Parietal lobe (tissue), 1 donor: Measurements from ENCODE around the gene ETDC. TPM values are rescaled to one million over a fixed set of nuclear protein-coding genes. Genes with fewer than 3 reads are reported as not detected.

Experiments used
- total RNA-seq: library from RNA; depleted of rRNA; stranded (reverse); fragments of >200 nt; gene quantifications from one replicate; pipeline ENCODE4 v1.2.3, GENCODE V29; 2014

The ETDC gene
- total RNA-seq, result not detected

DNA sequence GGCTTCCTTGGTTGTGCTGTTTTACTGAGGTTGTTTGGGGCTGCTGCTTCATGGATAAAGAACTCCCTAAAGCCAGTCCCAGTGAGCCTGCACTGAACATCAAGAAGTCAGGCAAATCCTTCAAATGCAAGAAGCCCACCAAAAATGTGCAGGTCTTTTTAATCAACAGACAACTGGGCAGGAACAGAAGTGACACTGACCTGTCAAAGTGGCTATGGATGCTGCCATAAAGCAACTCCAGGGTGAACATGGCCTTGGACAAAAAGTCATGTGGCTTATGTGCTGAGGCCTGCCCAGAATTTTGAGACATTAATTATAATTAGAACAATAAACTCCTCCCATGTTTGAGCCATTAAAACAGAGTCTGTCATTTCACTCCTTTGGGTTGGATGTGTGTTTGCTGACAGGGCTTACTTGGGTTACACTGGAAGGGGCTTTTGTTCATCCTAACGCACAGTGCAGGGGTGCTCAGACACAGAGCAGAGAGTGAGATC is at the start of gene ETDC:
Gene ETDC, plus strand, starts transcription at position 51 of the 494 bp plus-strand sequence. Its CDS starts 0 bp downstream, at position 51.

Other genes starting within 250 kb of the ETDC start
- gene SMIM10L2B, start 210.8 kb upstream of the ETDC start, total RNA-seq, result 3.4 TPM
- not detected for gene ETDB, start 189.0 kb upstream of the ETDC start, total RNA-seq
- gene CT55, start 138.1 kb upstream of the ETDC start, total RNA-seq, result 0.31 TPM
- not detected for gene ETDA, start 57.4 kb upstream of the ETDC start, total RNA-seq
- gene ZNF75D, start 34.6 kb downstream of the ETDC start, total RNA-seq, result 17.2 TPM
- 19.7 TPM for gene ZNF449, start 35.3 kb downstream of the ETDC start, total RNA-seq
- gene SMIM10L2A, start 112.5 kb downstream of the ETDC start, total RNA-seq, result 9.7 TPM
- 30.7 TPM for gene INTS6L, start 211.2 kb downstream of the ETDC start, total RNA-seq